HG03457 (cell line): Measurements from ENCODE around the gene KRTAP10-12.

Source experiments
- ATAC-seq: cut with Tn5 transposase; IDR thresholded peaks from one replicate; pipeline ENCODE4 v1.9.1; 2021; ENCODE audit warnings: moderate number of reproducible peaks; ENCODE audit not compliant: unreplicated experiment

The KRTAP10-12 gene

GRCh38 chr21:44730951-44731579, 34.1 kb downstream of the KRTAP10-12 start:
- no peak for ATAC-seq

- no peak for ATAC-seq
Measured at GRCh38 chr21:44732263-44732662, 35.3 kb downstream of the KRTAP10-12 start.

GRCh38 chr21:44732956-44733355, 36.0 kb downstream of the KRTAP10-12 start:
- ATAC-seq: no peak

GRCh38 chr21:44734026-44734745, 37.2 kb downstream of the KRTAP10-12 start:
- no peak for ATAC-seq

GRCh38 chr21:44734841-44735240, 37.9 kb downstream of the KRTAP10-12 start:
- no peak for ATAC-seq

GRCh38 chr21:44735821-44736220, 38.8 kb downstream of the KRTAP10-12 start:
- no peak for ATAC-seq

- no peak for ATAC-seq
Measured at GRCh38 chr21:44736291-44737004, 39.5 kb downstream of the KRTAP10-12 start.

GRCh38 chr21:44737706-44738354, 40.9 kb downstream of the KRTAP10-12 start:
- no peak for ATAC-seq

GRCh38 chr21:44738621-44739020, 41.6 kb downstream of the KRTAP10-12 start:
- ATAC-seq: no peak

- no peak for ATAC-seq
Measured at GRCh38 chr21:44739316-44739715, 42.3 kb downstream of the KRTAP10-12 start.

GRCh38 chr21:44740742-44741141, 43.8 kb downstream of the KRTAP10-12 start:
- no peak for ATAC-seq

GRCh38 chr21:44741921-44742320, 44.9 kb downstream of the KRTAP10-12 start:
- ATAC-seq: no peak

GRCh38 chr21:44742418-44743153, 45.6 kb downstream of the KRTAP10-12 start:
- ATAC-seq: no peak
